ENCODE measurements around the gene KCNK13.

GRCh38 chr14:90191154-90191553 is 129.4 kb downstream of the KCNK13 start:
- no peak for TF ChIP-seq GATA2 (IDR thresholded peaks at IDR 0.05; ENCODE audit: low read depth, low read length)
- no peak for TF ChIP-seq GATA3 (IDR thresholded peaks at IDR 0.05; ENCODE audit: low read depth, low read length)
